NCI-H2196 treated with DMSO at 0.1 percent for 48 hours (cell line): ENCODE data around the gene SGO1.

ENCODE experiments used
- DNase-seq: peaks from one replicate; lab custom pipeline; 2025; ENCODE audit not compliant: unreplicated experiment; lab: John Stamatoyannopoulos, UW

The SGO1 gene

DNA sequence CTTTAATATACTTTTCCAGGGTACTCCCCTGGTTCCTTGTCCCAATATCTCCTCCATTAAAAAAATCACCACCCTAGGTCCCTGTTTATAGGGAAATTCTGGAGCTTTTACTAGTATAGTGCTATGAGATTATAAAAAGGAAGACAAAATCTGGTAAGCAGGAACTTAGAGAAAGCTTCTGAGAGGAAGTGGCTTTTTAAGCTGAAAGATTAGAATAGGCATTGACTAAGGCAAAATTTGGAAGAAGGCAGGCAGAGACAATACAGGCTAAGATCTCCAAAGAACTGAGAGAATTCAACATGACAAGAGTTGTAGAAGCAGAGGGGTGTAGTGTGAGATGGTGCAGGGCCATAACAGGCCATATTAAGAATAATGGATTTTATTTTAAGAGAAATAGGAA lies 25.8 kb downstream of the SGO1 start:
- no peak for DNase-seq

DNA sequence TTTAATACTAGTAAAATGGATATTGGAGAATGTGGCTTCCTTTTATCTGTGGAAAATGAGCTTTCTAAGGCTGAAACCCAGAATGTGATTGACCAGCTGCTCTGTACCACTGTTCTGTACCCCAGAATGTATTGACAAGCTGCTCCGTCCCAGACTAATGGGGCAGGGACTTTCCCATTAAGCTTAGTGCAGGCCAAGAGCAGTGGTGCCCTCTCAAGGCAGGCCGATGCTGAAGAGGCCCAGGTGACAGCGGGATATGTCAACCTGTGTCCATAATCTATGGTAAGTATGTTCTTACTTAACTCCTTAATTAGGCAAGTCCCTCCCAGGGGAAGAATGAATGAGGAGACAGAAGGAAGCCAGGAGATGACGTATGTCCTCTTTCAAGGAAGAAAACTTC lies 31.1 kb downstream of the SGO1 start:
- DNase-seq = no peak

DNA sequence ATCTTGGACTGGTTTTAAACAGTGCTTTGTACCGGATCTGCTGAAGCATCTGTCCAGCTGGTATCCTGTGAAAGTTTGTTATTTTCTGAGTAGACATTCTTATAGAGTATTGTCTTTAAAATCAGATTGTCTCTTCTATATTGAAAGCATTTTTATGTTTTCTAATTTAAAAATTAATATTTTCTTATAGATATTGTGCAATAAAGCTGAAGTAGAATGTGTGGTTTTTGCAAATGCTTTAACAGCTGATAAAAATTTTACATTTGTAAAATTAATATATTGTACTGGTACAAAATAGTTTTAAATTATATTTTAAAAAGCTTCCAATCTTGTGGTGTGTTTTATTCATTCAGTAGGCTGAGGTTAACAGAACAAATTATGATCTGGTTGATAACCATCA lies 31.9 kb downstream of the SGO1 start:
- DNase-seq = no peak

DNA sequence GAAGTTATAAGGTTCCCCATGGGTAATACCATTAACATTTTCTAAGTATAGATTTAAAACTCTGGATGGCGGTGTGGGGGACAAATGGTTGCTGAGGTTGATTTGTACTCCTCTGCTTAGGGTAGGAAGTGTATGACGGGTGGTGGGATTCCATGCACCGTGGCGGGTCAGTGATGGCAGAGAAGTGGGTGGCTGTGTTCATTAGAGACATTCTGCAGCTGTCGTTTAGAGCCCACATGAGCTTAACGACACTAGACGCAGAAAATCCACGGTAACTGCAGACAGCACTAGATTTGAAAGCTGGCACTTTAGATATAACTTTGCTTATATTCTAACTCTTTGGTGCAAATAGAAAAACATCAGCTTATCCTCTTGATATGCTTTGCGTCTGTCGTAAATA lies 37.5 kb downstream of the SGO1 start:
- DNase-seq = no peak

DNA sequence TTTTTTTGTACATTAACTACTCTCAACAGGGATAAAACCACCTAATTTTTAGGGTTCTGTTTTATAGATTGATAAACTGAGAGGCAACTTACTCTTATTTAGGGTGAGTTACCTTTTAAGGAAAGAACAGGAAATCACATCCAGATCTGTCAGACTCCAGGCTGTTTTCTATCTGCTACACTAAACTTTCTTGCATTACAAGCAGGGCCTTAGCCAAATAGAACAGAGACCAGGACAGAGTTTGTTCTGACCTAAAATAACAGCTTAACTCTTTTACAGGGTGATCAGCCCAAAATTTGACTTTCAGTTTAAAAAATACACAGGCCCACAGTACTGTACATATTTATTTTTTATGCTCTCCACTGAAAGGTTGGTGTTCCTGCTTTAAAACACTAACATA lies 38.6 kb downstream of the SGO1 start:
- no peak for DNase-seq

DNA sequence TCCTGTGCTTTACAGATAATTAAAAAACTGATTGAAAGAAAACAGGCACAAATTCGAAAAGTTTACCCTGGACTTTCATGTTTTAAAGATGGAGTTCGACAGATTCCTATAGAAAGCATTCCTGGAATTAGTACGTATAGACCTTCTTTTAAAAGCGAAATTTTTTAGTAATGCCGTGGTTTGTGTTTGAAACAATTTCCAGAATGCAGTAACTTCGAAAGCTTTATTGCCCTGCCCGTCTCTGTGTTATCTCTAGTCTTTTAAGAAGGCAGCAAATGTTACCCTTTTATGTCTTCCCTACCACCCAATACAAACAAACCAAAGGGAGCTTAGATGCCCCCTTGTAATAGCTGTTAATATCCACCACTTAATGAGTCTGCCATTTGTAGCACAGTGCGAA lies 39.7 kb downstream of the SGO1 start:
- no peak for DNase-seq

DNA sequence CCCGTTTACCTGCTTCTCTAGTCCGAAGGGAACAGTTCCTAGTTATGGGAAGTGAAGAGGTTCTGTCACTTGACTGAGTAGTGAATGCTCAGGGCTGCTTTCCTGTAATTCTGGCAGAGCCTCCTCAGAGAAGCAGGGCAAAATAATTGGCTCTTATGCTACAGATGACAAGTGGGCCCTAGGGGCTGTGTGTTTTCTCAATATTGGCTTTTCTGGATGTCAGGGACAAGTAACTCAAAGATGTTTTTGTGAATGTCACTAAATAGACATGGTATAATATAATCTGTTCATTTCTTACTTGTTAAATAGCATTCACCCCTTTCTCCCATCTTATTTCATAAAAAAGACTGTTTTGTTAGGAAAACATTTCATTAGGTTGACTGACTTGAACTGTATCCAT lies 40.1 kb downstream of the SGO1 start:
- DNase-seq = no peak

DNA sequence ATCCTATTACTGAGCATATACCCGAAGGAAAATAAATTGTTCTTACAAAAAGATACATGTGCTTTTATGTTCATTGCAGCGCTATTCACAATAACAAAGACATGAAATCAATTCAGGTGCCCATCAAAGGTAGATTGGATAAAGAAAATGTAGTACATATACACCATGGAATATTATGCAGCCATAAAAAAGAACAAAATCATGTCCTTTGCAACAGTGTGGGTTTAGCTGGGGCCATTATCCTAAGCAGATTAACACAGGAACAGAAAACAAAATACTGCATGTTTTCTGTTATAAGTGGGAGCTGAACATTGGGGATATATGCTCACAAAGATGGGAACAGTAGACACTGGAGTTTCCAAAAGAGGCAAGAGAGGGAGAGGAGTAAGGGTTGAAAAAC lies 42.5 kb downstream of the SGO1 start:
- no peak for DNase-seq

DNA sequence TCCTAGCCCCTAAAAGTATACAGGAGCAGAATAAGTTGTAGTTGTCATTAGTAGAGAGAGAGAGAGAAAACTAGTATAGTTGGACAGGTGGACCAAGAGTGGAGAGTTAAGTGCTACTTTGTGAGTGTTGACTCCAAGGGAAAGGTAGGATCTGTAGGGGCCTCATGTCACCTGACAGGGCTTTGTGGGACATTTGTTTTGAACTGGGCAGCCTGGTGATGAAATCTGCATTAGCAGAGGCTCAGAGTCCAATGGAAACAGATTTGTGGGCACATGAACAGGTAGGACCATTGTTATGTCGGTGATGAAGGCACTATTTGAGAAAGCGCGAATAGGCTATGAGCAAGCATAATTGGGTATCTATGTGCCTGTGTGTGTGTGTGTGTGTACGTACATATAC lies 43.5 kb downstream of the SGO1 start:
- no peak for DNase-seq

DNA sequence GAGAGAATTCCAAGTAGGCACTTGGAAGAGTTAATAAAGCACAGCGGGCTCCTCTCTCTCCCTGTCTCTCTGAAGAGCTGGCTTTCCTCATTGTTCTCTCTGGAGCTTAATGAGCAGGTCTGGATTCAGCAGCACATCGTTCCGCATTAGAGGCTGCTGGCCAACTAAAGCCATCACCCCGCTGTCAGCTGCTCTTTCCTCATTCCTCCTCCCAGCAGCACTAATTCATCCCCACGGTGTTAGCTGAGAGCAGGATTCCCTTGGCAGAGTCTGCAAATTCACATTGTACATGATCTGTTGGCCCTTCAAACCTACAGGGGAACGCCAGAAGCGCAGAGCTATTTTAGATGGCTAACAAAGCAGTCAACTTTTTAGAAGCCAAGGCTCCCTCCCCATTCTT lies 44.2 kb downstream of the SGO1 start:
- DNase-seq = no peak

DNA sequence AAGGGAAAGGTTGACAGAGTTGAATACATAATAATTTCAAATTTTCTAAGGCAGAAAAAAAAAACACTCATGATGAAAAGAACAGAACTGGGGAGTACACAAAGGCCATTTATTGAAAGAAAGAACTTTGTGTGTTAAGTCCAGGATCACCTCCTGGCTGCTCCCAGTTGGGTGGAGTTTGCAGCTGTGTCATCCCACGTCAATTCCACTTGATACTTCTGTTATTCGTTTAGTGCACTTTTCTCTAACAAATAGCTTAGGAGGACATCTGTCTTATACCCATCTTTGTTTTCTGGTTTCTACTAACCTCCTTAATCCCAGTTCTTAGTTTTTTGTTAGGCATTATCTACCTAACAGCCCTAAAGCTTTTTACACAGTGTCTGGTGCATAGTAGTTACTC lies 44.7 kb downstream of the SGO1 start:
- no peak for DNase-seq

DNA sequence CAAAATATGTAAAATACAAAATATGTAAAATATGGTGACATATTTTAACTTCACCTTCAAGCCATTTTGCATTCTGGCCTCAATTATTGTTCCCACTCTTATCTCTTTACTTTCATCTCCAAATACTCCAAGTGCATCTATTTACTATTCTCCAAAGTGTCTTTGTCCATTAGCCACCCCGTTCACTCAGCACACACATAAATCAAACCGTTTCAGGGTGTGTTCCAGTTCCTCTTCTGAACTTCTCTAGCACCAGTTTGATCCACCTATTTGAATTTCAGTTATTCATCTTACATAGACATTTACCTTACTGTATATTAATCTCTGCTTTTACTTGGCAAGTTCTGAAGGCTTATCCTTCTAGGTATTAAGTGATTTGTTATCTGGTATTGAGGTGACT lies 45.1 kb downstream of the SGO1 start:
- no peak for DNase-seq

DNA sequence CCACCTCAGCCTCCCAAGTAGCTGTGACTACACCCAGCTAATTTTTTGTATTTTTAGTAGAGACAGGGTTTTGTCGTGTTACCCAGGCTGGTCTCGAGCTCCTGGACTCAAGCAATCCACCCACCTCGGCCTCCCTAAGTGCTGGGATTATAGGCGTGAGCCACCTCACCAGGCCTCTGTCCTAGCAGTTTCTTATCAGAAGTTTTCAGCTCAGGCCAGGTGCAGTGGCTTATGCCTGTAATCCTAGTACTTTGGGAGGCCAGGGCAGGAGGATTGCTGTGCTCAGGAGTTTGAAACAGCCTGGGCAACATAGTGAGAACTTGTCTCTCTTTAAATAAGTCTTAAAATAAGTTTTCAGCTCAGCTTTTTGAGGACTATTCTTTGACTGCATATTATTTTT lies 48.4 kb downstream of the SGO1 start:
- DNase-seq = no peak

DNA sequence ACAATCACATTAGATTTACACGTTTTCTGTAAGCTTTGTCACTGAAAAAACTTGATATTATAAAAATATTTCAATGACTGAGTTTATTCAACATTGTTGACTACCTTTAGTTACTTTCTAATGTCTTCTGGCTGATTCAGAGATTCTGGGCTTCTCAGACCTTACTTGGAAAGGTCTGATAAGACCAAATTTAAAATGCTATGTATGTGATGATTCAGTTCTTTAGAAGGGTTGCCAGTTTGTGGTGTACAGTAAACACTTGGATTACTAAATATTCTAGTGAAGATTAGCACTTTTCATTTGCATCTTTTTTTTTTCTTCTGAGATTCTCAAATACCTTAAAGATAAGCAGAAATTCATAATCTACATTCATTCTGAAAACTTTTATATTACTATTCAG lies 49.8 kb downstream of the SGO1 start:
- DNase-seq = no peak

DNA sequence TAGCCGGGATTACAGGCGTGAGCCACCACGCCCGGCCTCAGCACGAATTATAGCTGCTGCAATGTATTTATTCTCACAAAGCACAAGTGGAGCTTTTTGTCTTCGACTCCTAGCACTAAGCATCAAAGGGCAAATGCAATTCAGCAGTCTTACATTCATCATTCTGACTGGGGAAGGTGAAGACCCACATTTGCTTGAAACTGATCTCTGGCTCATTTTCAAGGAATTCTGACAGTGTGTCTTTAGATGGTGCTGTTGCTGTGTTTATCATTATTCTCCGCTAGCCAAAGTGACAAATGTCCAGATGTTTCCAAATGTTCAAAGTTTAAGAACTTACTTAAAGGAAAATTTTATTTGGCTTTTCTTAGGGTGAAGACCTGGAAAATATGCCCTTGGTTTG lies 55.9 kb downstream of the SGO1 start:
- no peak for DNase-seq

DNA sequence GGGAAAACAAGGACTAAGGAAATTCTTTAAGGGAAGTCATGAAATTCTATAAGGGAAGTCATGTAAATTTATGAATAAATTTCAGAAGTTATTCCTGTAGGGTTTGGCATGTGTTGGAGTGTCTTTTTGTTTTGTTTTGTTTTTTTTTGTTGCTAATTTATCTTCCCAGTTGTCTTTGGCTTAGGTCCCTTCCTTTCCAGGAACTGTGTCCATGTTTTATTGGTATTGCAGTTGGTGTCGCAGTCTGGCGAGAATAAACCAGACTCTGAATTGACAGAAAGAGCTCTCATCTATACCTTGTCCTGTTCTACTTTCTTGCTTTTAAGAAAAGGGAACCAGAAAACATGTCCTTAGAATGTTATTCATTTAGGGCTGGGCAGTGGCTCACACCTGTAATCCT lies 57.6 kb downstream of the SGO1 start:
- DNase-seq = no peak

DNA sequence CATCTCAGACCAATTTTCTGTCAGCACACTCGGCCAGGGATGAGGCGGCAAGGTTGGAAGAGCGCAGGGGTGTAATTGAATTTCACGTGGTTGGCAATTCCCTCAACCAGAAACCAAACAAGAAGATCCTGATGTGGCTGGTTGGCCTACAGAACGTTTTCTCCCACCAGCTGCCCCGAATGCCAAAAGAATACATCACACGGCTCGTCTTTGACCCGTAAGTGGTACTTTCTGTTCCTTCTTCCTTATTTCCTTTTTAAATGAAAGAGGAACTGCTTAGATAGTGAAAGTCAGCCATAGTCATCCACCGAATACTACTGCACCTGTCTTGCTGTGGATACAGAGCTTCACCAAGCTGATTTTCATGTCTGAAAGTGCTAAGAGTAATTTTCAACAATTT lies 60.1 kb downstream of the SGO1 start:
- no peak for DNase-seq

DNA sequence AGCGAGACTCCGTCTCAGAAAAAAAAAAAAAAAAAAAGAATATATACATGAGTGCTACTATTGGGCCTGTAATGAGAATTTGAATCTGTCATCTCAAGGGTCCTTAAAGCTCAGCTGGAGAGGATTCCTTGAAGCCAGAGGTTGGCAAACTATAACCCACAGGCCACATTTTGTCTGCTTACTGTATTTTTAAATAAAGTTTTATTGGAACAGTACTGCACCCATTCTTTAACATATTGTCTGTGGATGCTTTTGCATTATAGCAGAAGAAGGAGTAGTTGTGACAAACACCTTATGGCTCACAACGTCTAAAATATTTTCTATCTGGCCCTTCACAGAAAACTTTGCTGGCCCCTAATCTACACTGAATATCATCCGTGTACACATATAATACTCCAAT lies 60.7 kb downstream of the SGO1 start:
- no peak for DNase-seq

DNA sequence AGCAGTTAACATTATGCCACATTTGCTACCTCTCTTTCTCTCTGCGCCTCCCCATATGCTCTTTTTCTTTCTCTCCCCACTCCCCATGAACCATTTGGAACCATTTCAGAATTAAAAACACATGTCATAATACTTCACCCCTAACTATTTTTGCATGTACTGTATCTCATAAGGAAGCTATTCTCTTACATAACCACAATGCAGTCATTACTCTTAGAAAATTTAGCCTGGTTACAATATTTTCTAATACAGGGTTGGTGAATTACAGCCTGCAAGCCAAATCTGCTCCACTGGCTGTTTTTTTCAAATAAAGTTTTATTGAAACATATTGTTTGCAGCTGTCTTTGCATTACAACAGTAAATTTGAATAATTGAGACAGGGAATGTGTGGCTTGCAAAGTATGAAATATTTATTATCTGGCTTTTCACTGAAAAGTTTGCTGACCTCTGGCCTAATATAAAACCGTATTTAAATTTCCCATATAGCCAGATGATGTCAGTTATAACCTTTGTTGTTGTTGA lies 62.8 kb downstream of the SGO1 start:
- no peak for DNase-seq

DNA sequence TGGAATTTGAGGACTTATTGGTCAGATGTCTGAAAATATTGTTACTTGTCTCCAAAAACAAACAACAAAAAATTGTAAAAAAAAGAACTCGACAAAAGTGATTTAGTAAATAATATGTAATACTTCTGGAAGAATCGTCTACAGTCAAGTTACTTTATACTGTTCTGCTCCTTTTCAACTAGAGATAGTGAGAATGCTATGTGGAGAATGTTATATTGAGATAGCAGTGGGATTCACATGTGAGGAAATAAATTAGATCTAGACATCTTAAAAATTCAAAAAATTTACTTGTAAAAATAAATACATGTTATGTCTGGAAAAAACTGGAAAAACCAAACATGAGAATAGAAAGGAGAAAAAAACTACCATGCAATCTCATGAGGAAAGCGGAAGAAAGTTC lies 64.9 kb downstream of the SGO1 start:
- DNase-seq = no peak
